ENCODE data around the gene EMP2. TPM values are rescaled to one million over a fixed set of nuclear protein-coding genes. Genes with fewer than 3 reads are reported as not detected.

Gene EMP2
- total RNA-seq, 1 experiment from 2014 or later: 198 TPM

- CTCF ChIA-PET: no interaction called here
- TF ChIP-seq CTCF (IDR thresholded peaks at IDR 0.05; ENCODE audit: insufficient read depth in 1 of 2, low read depth in 1 of 2, low read length in 1 of 2, severe bottlenecking in 1 of 2, unreplicated experiment in 1 of 2): no peak
- peaks cover 30% of the 10 kb centered on the region for H3K4me1 ChIP-seq
These were observed 19.2 kb upstream of the EMP2 start for GRCh38 chr16:10599626-10600025.

GRCh38 chr16:10598157-10598556 is 17.8 kb upstream of the EMP2 start:
- H3K36me3 Mint-ChIP-seq (ENCODE audit: insufficient read depth, unreplicated experiment): no peaks in the 10 kb centered on the region
- ChIA-PET CTCF (interaction anchor here (0.9 kb wide), 1 partner anchor 19 kb away, joined by 6 read pairs; no protein-coding TSS in a partner anchor), POLR2A (no interaction called here)
- H3K27ac Mint-ChIP-seq (ENCODE audit: unreplicated experiment): no peak overlapping the region
- intact Hi-C loops (cut with micrococcal nuclease; ENCODE audit: unreplicated experiment): no loop called here
- Histone ChIP-seq H3K27me3 (replicated peaks; ENCODE audit: control insufficient read depth, insufficient read depth, low read length) (no peaks in the 10 kb centered on the region), H3K4me1 (peaks cover 30% of the 10 kb centered on the region), H3K36me3 (ENCODE audit: control insufficient read depth, insufficient read depth, low read length) (no peaks in the 10 kb centered on the region), H3K4me3 (ENCODE audit: low read depth, low read length) (no peak overlapping the region), H3K9me3 (no peaks in the 10 kb centered on the region)
- H3K9me3 Mint-ChIP-seq (ENCODE audit: unreplicated experiment): no peaks in the 10 kb centered on the region
- peaks cover 23% of the 10 kb centered on the region for H3K4me1 Mint-ChIP-seq (ENCODE audit: low read depth, unreplicated experiment)
- no peak for DNase-seq
- H3K4me3 Mint-ChIP-seq (ENCODE audit: unreplicated experiment): no peak overlapping the region
- no TSS peak for BruUV-seq (replicated peaks)
- H3K27me3 Mint-ChIP-seq (ENCODE audit: insufficient read depth, unreplicated experiment): no peaks in the 10 kb centered on the region
- TF ChIP-seq CTCF (IDR thresholded peaks at IDR 0.05; ENCODE audit: insufficient read depth in 1 of 2, low read depth in 1 of 2, low read length in 1 of 2, severe bottlenecking in 1 of 2, unreplicated experiment in 1 of 2): no peak

More at GRCh38 chr16:10599626-10600025, 19.2 kb upstream of the EMP2 start:
- H3K9me3 Mint-ChIP-seq (ENCODE audit: unreplicated experiment): no peaks in the 10 kb centered on the region
- Histone ChIP-seq H3K9me3 (no peaks in the 10 kb centered on the region), H3K36me3 (ENCODE audit: control insufficient read depth, insufficient read depth, low read length) (no peaks in the 10 kb centered on the region), H3K27me3 (replicated peaks; ENCODE audit: control insufficient read depth, insufficient read depth, low read length) (no peaks in the 10 kb centered on the region), H3K4me3 (ENCODE audit: low read depth, low read length) (no peak overlapping the region)
- no peak for DNase-seq
- intact Hi-C loops (cut with micrococcal nuclease; ENCODE audit: unreplicated experiment): no loop called here
- H3K4me3 Mint-ChIP-seq (ENCODE audit: unreplicated experiment): no peak overlapping the region
- POLR2A ChIA-PET: no interaction called here
- no peaks in the 10 kb centered on the region for H3K36me3 Mint-ChIP-seq (ENCODE audit: insufficient read depth, unreplicated experiment)
- peaks cover 24% of the 10 kb centered on the region for H3K4me1 Mint-ChIP-seq (ENCODE audit: low read depth, unreplicated experiment)
- no TSS peak for BruUV-seq (replicated peaks)
- H3K27me3 Mint-ChIP-seq (ENCODE audit: insufficient read depth, unreplicated experiment): no peaks in the 10 kb centered on the region
- H3K27ac Mint-ChIP-seq (ENCODE audit: unreplicated experiment): no peak overlapping the region

- no peak for DNase-seq
- POLR2A ChIA-PET: no interaction called here
- H3K36me3 Mint-ChIP-seq (ENCODE audit: insufficient read depth, unreplicated experiment): no peaks in the 10 kb centered on the region
- no TSS peak for BruUV-seq (replicated peaks)
- Histone ChIP-seq H3K4me1 (peaks cover 20% of the 10 kb centered on the region), H3K9me3 (no peaks in the 10 kb centered on the region), H3K4me3 (ENCODE audit: low read depth, low read length) (no peak overlapping the region), H3K27me3 (replicated peaks; ENCODE audit: control insufficient read depth, insufficient read depth, low read length) (no peaks in the 10 kb centered on the region), H3K36me3 (ENCODE audit: control insufficient read depth, insufficient read depth, low read length) (no peaks in the 10 kb centered on the region)
- no peak overlapping the region for H3K4me3 Mint-ChIP-seq (ENCODE audit: unreplicated experiment)
- no peak overlapping the region for H3K27ac Mint-ChIP-seq (ENCODE audit: unreplicated experiment)
- no peaks in the 10 kb centered on the region for H3K27me3 Mint-ChIP-seq (ENCODE audit: insufficient read depth, unreplicated experiment)
- CTCF ChIA-PET: no interaction called here
- no peak for TF ChIP-seq CTCF (IDR thresholded peaks at IDR 0.05; ENCODE audit: insufficient read depth in 1 of 2, low read depth in 1 of 2, low read length in 1 of 2, severe bottlenecking in 1 of 2, unreplicated experiment in 1 of 2)
- intact Hi-C loops (cut with micrococcal nuclease; ENCODE audit: unreplicated experiment): no loop called here
- no peaks in the 10 kb centered on the region for H3K9me3 Mint-ChIP-seq (ENCODE audit: unreplicated experiment)
- peaks cover 13% of the 10 kb centered on the region for H3K4me1 Mint-ChIP-seq (ENCODE audit: low read depth, unreplicated experiment)
These were observed 16.8 kb upstream of the EMP2 start for GRCh38 chr16:10597187-10597601.

Measured in Caco-2 (cell line).